Esophagus squamous epithelium (tissue), 5 donors: Measurements from ENCODE around the gene NQO2. TPM values are rescaled to one million over a fixed set of nuclear protein-coding genes. Genes with fewer than 3 reads are reported as not detected.
"Not testable (repeated sequence)": the region's sequence is repeated elsewhere in the genome, so short reads cannot be mapped to it uniquely, and the experiment has no call there.

Experiments used
- DNase-seq: peaks from one replicate; lab custom pipeline; 2025; lab: John Stamatoyannopoulos, UW
- H3K27ac ChIP-seq, 4 donors: fragments of 200-600 bp; sonication (generic); one replicate each; pipeline ENCODE4 v1.5.1; 2016 to 2019; ENCODE audit warnings: mild to moderate bottlenecking in 1 of 4
- H3K27me3 ChIP-seq, 4 donors: fragments of 200-600 bp; sonication (generic); 1 replicate in 3 of 4; 2 replicates in 1 of 4; pipeline versions ENCODE4 v1.5.1 to v1.6.0; 2017 to 2021; ENCODE audit warnings: antibody characterized with exemption in 1 of 4
- H3K36me3 ChIP-seq, 3 donors: fragments of 200-600 bp; sonication (generic); one replicate each; pipeline ENCODE4 v1.5.1; 2016 to 2019
- H3K4me1 ChIP-seq, 3 donors: fragments of 200-600 bp; sonication (generic); one replicate each; pipeline ENCODE4 v1.5.1; 2017 to 2019
- H3K4me3 ChIP-seq, 4 donors: fragments of 200-600 bp; sonication (generic); 1 replicate in 3 of 4; 2 replicates in 1 of 4; pipeline ENCODE4 v1.5.1; 2016 to 2019; ENCODE audit warnings: mild to moderate bottlenecking in 2 of 4, moderate library complexity in 1 of 4
- H3K9me3 ChIP-seq, 3 donors: fragments of 200-600 bp; sonication (generic); one replicate each; pipeline ENCODE4 v1.5.1; 2016 to 2019
- POLR2A ChIP-seq, 4 donors: fragments of 450-650 bp; IDR thresholded peaks; one replicate each; pipeline ENCODE4 v1.6.1; 2017; ENCODE audit warnings: antibody characterized with exemption in 4 of 4, mild to moderate bottlenecking in 4 of 4, moderate library complexity in 3 of 4
- WGBS, 2 donors: methylation state at CpG; one replicate each; pipeline ENCODE4 v1.1.5; 2018; 5-methylcytosine and 5-hydroxymethylcytosine counted together
- intact Hi-C: fragments of 100-400 bp; cut with DNase I; formaldehyde crosslinking; loops from one replicate; pipeline ENCODE4 v1.15.0; 2022
- total RNA-seq, 4 donors: library from RNA; depleted of rRNA; stranded (reverse); fragments of >200 nt; gene quantifications; one replicate each; pipeline ENCODE4 v1.1.0, GENCODE V29; 2016
- TF ChIP-seq, protein P1 (sequence below), 6 experiments: fragments of 450-650 bp in 4 of 6; fragments of 200-600 bp in 2 of 6; sonication (generic) in 2 of 6; IDR thresholded peaks; one replicate each; pipeline ENCODE4 v1.5.1; 2016 to 2019; ENCODE audit warnings: antibody characterized with exemption in 6 of 6, mild to moderate bottlenecking in 4 of 6, moderate library complexity in 4 of 6
- donor health status: DM: yes; HTN: yes; CAD: no.

NQO2 gene
- total RNA-seq, 4 donors from 2014 or later = 18.7 to 38.3 (median 26.5) TPM

DNA sequence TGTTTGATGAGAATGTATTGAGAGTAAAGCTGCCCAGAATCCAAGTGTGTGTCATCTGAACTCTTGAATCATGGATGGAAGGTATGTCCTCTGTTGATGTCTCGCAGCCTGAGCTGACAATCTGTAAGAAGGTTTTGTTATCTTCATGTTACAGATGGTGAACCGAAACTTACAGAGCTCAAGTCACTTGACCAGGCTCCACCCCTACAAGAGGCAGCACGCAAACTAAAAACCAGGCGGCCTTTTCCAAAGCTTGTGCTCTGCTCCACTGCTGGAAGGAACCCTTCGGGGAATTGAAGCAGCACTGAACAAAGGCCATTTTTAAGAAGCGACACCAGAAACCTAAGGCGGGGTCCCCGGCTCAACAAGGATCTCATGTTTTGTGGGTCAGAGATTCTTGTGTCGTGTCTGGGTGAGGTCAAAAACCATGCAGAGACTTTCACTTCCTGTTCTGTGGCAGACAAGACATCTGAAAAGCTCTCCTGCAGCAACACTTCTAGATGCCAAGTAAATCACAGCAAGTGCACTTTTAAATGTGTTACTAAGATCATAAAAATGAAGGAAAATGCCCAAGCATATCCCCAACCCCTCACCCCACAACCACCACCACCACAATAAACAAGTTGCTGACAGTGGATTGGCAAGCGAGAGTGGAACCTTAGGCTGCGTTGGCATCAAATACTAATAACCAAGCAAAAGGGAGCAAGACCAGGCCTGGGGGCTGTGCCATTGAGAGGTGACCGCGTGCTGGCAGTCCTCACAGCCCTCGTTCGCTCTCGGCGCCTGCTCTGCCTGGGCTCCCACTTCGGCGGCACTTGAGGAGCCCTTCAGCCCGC lies 27.3 kb downstream of the NQO2 start:
- 71 to 75% methylated on average over 7 to 19 of the region's 20 CpGs for WGBS, 2 donors
- DNase-seq = no peak
- Histone ChIP-seq H3K27ac (peak overlapping the region in 2 of 4 donors; percentile 64 to 93), H3K27me3 (no peaks in the 10 kb centered on the region), H3K4me1 (peaks cover 14 to 53% (median 15%) of the 10 kb centered on the region in 3 donors), H3K36me3 (no peaks in the 10 kb centered on the region), H3K4me3 (no peak overlapping the region), H3K9me3 (no peaks in the 10 kb centered on the region)
- intact Hi-C loops = no loop called here
- TF ChIP-seq POLR2A (IDR thresholded peaks at IDR 0.05) = no peak
- TF ChIP-seq, protein P1, sequence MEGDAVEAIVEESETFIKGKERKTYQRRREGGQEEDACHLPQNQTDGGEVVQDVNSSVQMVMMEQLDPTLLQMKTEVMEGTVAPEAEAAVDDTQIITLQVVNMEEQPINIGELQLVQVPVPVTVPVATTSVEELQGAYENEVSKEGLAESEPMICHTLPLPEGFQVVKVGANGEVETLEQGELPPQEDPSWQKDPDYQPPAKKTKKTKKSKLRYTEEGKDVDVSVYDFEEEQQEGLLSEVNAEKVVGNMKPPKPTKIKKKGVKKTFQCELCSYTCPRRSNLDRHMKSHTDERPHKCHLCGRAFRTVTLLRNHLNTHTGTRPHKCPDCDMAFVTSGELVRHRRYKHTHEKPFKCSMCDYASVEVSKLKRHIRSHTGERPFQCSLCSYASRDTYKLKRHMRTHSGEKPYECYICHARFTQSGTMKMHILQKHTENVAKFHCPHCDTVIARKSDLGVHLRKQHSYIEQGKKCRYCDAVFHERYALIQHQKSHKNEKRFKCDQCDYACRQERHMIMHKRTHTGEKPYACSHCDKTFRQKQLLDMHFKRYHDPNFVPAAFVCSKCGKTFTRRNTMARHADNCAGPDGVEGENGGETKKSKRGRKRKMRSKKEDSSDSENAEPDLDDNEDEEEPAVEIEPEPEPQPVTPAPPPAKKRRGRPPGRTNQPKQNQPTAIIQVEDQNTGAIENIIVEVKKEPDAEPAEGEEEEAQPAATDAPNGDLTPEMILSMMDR (IDR thresholded peaks at IDR 0.05) = no peak

DNA sequence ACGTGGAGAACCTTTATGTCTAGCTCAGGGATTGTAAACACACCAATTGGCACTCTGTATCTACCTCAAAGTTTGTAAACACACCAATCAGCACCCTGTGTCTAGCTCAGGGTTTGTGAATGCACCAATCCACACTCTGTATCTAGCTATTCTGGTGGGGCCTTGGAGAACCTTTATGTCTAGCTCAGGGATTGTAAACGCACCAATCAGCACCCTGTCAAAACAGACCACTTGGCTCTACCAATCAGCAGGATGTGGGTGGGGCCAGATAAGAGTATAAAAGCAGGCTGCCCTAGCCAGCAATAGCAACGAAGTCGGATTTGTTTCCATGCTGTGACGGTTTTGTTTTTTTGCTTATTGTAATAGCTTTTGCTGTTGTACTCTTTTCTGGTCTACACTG lies 28.5 kb downstream of the NQO2 start:
- intact Hi-C loops, H3K9me3 ChIP-seq: not testable (repeated sequence)

DNA sequence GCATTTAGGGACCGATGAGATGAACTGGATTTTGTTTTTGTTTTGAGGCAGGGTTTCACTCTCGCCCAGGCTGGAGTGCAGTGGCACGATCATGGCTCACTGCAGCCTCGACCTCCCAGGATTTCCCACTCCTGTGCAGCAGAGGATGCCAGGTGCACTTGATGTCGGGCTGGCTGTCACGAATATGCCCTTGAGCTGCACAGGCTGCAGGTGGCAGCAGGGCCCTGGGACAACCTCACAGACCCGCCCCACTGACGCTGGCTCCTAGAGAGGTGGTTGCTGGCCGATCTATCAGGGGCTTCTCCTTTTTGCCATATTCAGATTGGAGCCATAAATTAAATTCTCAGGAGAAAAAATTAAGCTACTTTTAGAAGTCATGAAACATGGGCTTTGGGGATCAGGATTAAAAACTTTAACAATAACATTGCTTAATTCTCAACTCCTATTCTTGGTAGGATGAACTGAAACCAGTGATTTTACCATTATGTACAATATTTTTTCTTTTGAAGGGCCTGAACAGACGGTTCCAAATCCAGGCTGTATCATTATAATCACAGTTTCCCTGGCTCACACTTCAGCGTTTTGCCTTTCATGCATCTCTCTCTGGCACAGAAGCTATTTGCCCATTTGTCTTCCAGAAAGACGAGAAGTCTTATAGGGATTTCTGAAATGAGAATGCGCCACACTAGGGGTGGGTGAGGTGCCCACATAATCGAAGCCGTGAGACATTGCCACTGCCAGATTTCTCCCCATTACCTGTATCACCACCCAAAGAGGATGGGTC lies 32.4 kb downstream of the NQO2 start:
- intact Hi-C loops = no loop called here
- DNase-seq = no peak

More for the DNA sequence above, 28.5 kb downstream of the NQO2 start:
- H3K27ac ChIP-seq = peak overlapping the region in 1 of 4 donors; percentile 93
- not testable (repeated sequence) for H3K36me3 ChIP-seq, DNase-seq, H3K27me3 ChIP-seq, H3K4me3 ChIP-seq
- H3K4me1 ChIP-seq = peaks cover 11 to 42% (median 12%) of the 10 kb centered on the region in 3 donors
- WGBS, 2 donors = 80 to 84% methylated on average over 4 of the region's 5 CpGs

DNA sequence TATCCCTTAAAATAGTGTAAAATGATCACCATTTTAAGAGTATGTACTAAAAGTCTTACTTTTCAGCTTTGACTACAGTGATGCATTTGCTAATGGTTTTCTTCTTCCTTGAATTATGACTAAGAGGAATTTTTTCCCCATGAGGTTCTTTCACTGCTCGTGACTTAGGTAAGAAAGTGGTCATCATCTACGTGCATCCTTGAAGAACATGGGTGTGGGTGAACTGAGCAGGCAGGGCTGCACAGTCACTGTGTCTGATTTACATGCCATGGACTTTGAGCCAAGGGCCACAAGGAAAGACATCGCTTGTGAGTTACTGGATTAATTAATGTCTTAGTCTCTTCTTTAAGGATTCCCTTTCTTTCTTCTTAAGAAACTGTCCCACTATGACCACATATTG lies 33.3 kb downstream of the NQO2 start:
- WGBS, 2 donors = 72 to 73% methylated on average over 3 of the region's 3 CpGs
- H3K4me1 ChIP-seq = no peaks in the 10 kb centered on the region
- TF ChIP-seq, protein P1 (IDR thresholded peaks at IDR 0.05) = no peak
- TF ChIP-seq POLR2A (IDR thresholded peaks at IDR 0.05) = no peak
- intact Hi-C loops = no loop called here
- no peak overlapping the region for H3K27ac ChIP-seq
- no peaks in the 10 kb centered on the region for H3K36me3 ChIP-seq
- no peak for DNase-seq
- H3K27me3 ChIP-seq = no peaks in the 10 kb centered on the region
- no peak overlapping the region for H3K4me3 ChIP-seq
- H3K9me3 ChIP-seq = no peaks in the 10 kb centered on the region

More for the DNA sequence above, 32.4 kb downstream of the NQO2 start:
- Histone ChIP-seq H3K36me3 (no peaks in the 10 kb centered on the region), H3K4me1 (peaks cover 0 to 8% (median 0%) of the 10 kb centered on the region in 3 donors), H3K9me3 (no peaks in the 10 kb centered on the region), H3K27ac (no peak overlapping the region), H3K4me3 (no peak overlapping the region), H3K27me3 (no peaks in the 10 kb centered on the region)
- no peak for TF ChIP-seq POLR2A (IDR thresholded peaks at IDR 0.05)
- TF ChIP-seq, protein P1 (IDR thresholded peaks at IDR 0.05) = no peak
- 63 to 77% methylated on average over 10 to 15 of the region's 15 CpGs for WGBS, 2 donors

DNA sequence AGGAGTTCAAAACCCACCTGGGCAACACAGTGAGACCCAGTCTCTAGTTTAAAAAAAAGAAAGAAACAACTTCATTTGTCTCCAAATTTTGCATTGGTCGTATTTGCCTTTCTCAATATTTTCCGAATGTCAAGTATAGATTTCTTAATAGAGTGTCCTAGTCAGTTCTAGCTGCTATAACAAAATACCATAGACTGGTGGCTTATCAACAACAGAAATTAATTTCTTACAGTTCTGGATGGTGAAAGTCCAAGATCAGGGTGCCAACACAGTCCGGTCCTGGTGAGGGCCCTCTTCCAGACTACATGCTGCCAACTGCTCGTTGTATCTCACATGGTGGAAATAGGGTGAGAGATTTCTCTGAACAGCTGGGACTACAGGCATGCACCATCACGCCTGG lies 34.0 kb downstream of the NQO2 start:
- no peak overlapping the region for H3K27ac ChIP-seq
- no peaks in the 10 kb centered on the region for H3K36me3 ChIP-seq
- no peak for DNase-seq
- no peak overlapping the region for H3K4me3 ChIP-seq
- H3K4me1 ChIP-seq = peaks cover 0 to 5% (median 0%) of the 10 kb centered on the region in 3 donors
- TF ChIP-seq POLR2A (IDR thresholded peaks at IDR 0.05) = no peak
- TF ChIP-seq, protein P1 (IDR thresholded peaks at IDR 0.05) = no peak
- WGBS, 2 donors = 87 to 91% methylated on average over 5 of the region's 5 CpGs
- H3K9me3 ChIP-seq = no peaks in the 10 kb centered on the region
- intact Hi-C loops = no loop called here
- no peaks in the 10 kb centered on the region for H3K27me3 ChIP-seq
